Neural progenitor cell (in vitro differentiated cells): ENCODE measurements around the gene EXD2. TPM values are rescaled to one million over a fixed set of nuclear protein-coding genes. Genes with fewer than 3 reads are reported as not detected.

Source experiments
- DNase-seq: peaks from one replicate; pipeline ENCODE4 v3.0.0-alpha.2; 2016; ENCODE audit warnings: low spot score
- H2AFZ ChIP-seq: fragments of 200-600 bp; sonication (generic); replicated peaks from 2 replicates; pipeline ENCODE4 v1.6.1; 2016; ENCODE audit warnings: antibody characterized with exemption
- H3F3A ChIP-seq: fragments of 200-600 bp; sonication (generic); 2 replicates; pipeline ENCODE4 v1.6.1; 2016; ENCODE audit warnings: antibody characterized with exemption, low read depth
- H3K27ac ChIP-seq: fragments of 200-600 bp; sonication (generic); 2 replicates; pipeline ENCODE4 v1.5.1; 2016; ENCODE audit warnings: mild to moderate bottlenecking
- H3K27me3 ChIP-seq: fragments of 200-600 bp; sonication (generic); 2 replicates; pipeline ENCODE4 v1.6.1; 2016; ENCODE audit warnings: mild to moderate bottlenecking, moderate library complexity
- H3K36me3 ChIP-seq: fragments of 200-600 bp; sonication (generic); 2 replicates; pipeline ENCODE4 v1.5.1; 2016
- H3K4me1 ChIP-seq: fragments of 200-600 bp; sonication (generic); 2 replicates; pipeline ENCODE4 v1.6.1; 2016; ENCODE audit warnings: mixed run types
- H3K4me2 ChIP-seq: fragments of 200-600 bp; sonication (generic); 2 replicates; pipeline ENCODE4 v1.6.1; 2016
- H3K4me3 ChIP-seq: fragments of 200-600 bp; sonication (generic); 2 replicates; pipeline ENCODE4 v1.5.1; 2016
- H3K79me2 ChIP-seq: fragments of 200-600 bp; sonication (generic); 2 replicates; pipeline ENCODE4 v1.6.1; 2016; ENCODE audit warnings: low read depth
- H3K9ac ChIP-seq: fragments of 200-600 bp; sonication (generic); 2 replicates; pipeline ENCODE4 v1.6.1; 2016
- H3K9me3 ChIP-seq: fragments of 200-600 bp; sonication (generic); 2 replicates; pipeline ENCODE4 v1.5.1; 2016; ENCODE audit warnings: low read depth
- H4K20me1 ChIP-seq: fragments of 200-600 bp; sonication (generic); 2 replicates; pipeline ENCODE4 v1.6.1; 2016; ENCODE audit warnings: low read depth
- H3K27ac Mint-ChIP-seq: 3 replicates; pipeline ENCODE4 v1.8.0; 2021; ENCODE audit warnings: mixed read lengths
- H3K27me3 Mint-ChIP-seq: 2 replicates; pipeline ENCODE4 v1.8.0; 2022; ENCODE audit warnings: low read depth, mild to moderate bottlenecking, inconsistent platforms, moderate library complexity, mixed read lengths; ENCODE audit not compliant: insufficient read depth
- H3K36me3 Mint-ChIP-seq: 3 replicates; pipeline ENCODE4 v1.8.0; 2021; ENCODE audit warnings: mixed read lengths
- H3K4me1 Mint-ChIP-seq: 3 replicates; pipeline ENCODE4 v1.8.0; 2021; ENCODE audit warnings: mixed read lengths
- H3K4me3 Mint-ChIP-seq: 3 replicates; pipeline ENCODE4 v1.8.0; 2021; ENCODE audit warnings: mild to moderate bottlenecking, moderate library complexity, mixed read lengths
- H3K9me3 Mint-ChIP-seq: 3 replicates; pipeline ENCODE4 v1.8.0; 2020; ENCODE audit warnings: mixed read lengths
- CTCF ChIP-seq: fragments of 200-600 bp; sonication (generic); IDR thresholded peaks from 2 replicates; pipeline ENCODE4 v1.5.1; 2017; ENCODE audit warnings: antibody characterized with exemption, mild to moderate bottlenecking
- EZH2 ChIP-seq: fragments of 200-600 bp; sonication (generic); IDR thresholded peaks from 2 replicates; pipeline ENCODE4 v1.6.1; 2017; ENCODE audit warnings: antibody characterized with exemption, mild to moderate bottlenecking, moderate library complexity
- EZH2phosphoT487 ChIP-seq: fragments of 200-600 bp; sonication (generic); IDR thresholded peaks from 2 replicates; pipeline ENCODE4 v1.6.1; 2017; ENCODE audit warnings: antibody characterized with exemption
- total RNA-seq: library from RNA; depleted of rRNA; stranded (reverse); fragments of >200 nt; gene quantifications from 2 replicates; pipeline ENCODE4 v1.2.3, GENCODE V29; 2015; ENCODE audit warnings: low replicate concordance

The EXD2 gene
- total RNA-seq, 1 donor from 2014 or later, result 23.2 TPM

GRCh38 chr14:69282448-69282847, 91.2 kb downstream of the EXD2 start:
- no peak for TF ChIP-seq CTCF
- no peak for TF ChIP-seq EZH2
- TF ChIP-seq EZH2phosphoT487, result no peak
- H3K4me2 ChIP-seq, result no peak overlapping the region
- no peak overlapping the region for H3K9ac ChIP-seq
- peaks cover 5% of the 10 kb centered on the region for H3K36me3 Mint-ChIP-seq
- H3K4me1 Mint-ChIP-seq, result peaks cover 14% of the 10 kb centered on the region
- no peak for DNase-seq
- H3K36me3 ChIP-seq, result no peaks in the 10 kb centered on the region
- H4K20me1 ChIP-seq, result no peaks in the 10 kb centered on the region
- no peaks in the 10 kb centered on the region for H3K9me3 Mint-ChIP-seq
- no peak overlapping the region for H3K27ac ChIP-seq
- H3K79me2 ChIP-seq, result no peaks in the 10 kb centered on the region
- H3K27ac Mint-ChIP-seq, result no peak overlapping the region
- H3K9me3 ChIP-seq, result no peaks in the 10 kb centered on the region
- H3K27me3 Mint-ChIP-seq, result peaks cover 6% of the 10 kb centered on the region
- H3K4me1 ChIP-seq, result no peaks in the 10 kb centered on the region
- H3K27me3 ChIP-seq, result no peaks in the 10 kb centered on the region
- H3F3A ChIP-seq, result no peaks in the 10 kb centered on the region
- H2AFZ ChIP-seq, result no peak overlapping the region
- H3K4me3 Mint-ChIP-seq, result no peak overlapping the region
- H3K4me3 ChIP-seq, result no peak overlapping the region

- DNase-seq, result no peak
- Mint-ChIP-seq H3K4me3 (no peak overlapping the region), H3K27me3 (peaks cover 2% of the 10 kb centered on the region), H3K9me3 (no peaks in the 10 kb centered on the region), H3K27ac (no peak overlapping the region), H3K36me3 (no peaks in the 10 kb centered on the region), H3K4me1 (peaks cover 21% of the 10 kb centered on the region)
- H3K27me3 ChIP-seq, result no peaks in the 10 kb centered on the region
- no peaks in the 10 kb centered on the region for H3F3A ChIP-seq
- H3K27ac ChIP-seq, result no peak overlapping the region
- H3K4me1 ChIP-seq, result no peaks in the 10 kb centered on the region
- no peak for TF ChIP-seq EZH2
- no peak for TF ChIP-seq CTCF
- no peak for TF ChIP-seq EZH2phosphoT487
- no peaks in the 10 kb centered on the region for H4K20me1 ChIP-seq
- H3K36me3 ChIP-seq, result no peaks in the 10 kb centered on the region
- no peak overlapping the region for H3K4me2 ChIP-seq
- no peak overlapping the region for H3K4me3 ChIP-seq
- H3K9ac ChIP-seq, result no peak overlapping the region
- no peak overlapping the region for H2AFZ ChIP-seq
- H3K9me3 ChIP-seq, result no peaks in the 10 kb centered on the region
- H3K79me2 ChIP-seq, result no peaks in the 10 kb centered on the region
These were observed 92.9 kb downstream of the EXD2 start for GRCh38 chr14:69284170-69284569.

- H3K4me2 ChIP-seq, result no peak overlapping the region
- TF ChIP-seq EZH2phosphoT487, result no peak
- no peak for TF ChIP-seq CTCF
- no peak for TF ChIP-seq EZH2
- no peak overlapping the region for H3K27ac ChIP-seq
- H3F3A ChIP-seq, result no peaks in the 10 kb centered on the region
- H3K27me3 ChIP-seq, result no peaks in the 10 kb centered on the region
- peaks cover 2% of the 10 kb centered on the region for H3K27me3 Mint-ChIP-seq
- H3K4me1 ChIP-seq, result no peaks in the 10 kb centered on the region
- H3K9me3 ChIP-seq, result no peaks in the 10 kb centered on the region
- no peak overlapping the region for H3K4me3 ChIP-seq
- peaks cover 27% of the 10 kb centered on the region for H3K4me1 Mint-ChIP-seq
- H3K36me3 ChIP-seq, result no peaks in the 10 kb centered on the region
- no peaks in the 10 kb centered on the region for H3K79me2 ChIP-seq
- H3K9me3 Mint-ChIP-seq, result no peaks in the 10 kb centered on the region
- no peaks in the 10 kb centered on the region for H3K36me3 Mint-ChIP-seq
- H3K9ac ChIP-seq, result no peak overlapping the region
- H4K20me1 ChIP-seq, result no peaks in the 10 kb centered on the region
- no peak overlapping the region for H3K27ac Mint-ChIP-seq
- no peak for DNase-seq
- no peak overlapping the region for H3K4me3 Mint-ChIP-seq
- no peak overlapping the region for H2AFZ ChIP-seq
These were observed 94.5 kb downstream of the EXD2 start for GRCh38 chr14:69285661-69286255.
